HepG2 (cell line): ENCODE data around the gene MADCAM1. TPM values are rescaled to one million over a fixed set of nuclear protein-coding genes. Genes with fewer than 3 reads are reported as not detected.

Source experiments
- ARID4A ChIP-seq: sonication (generic); formaldehyde crosslinking; IDR thresholded peaks from 2 replicates; pipeline ENCODE4 v1.5.0; 2020; ENCODE audit warnings: mild to moderate bottlenecking, missing genetic modification reagents, borderline replicate concordance
- BORCS8-MEF2B ChIP-seq: sonication (generic); formaldehyde crosslinking; IDR thresholded peaks from 2 replicates; pipeline ENCODE4 v1.8.0; 2022; ENCODE audit warnings: mild to moderate bottlenecking, missing genetic modification reagents
- ELF3 ChIP-seq: IDR thresholded peaks from 2 replicates; pipeline ENCODE4 v1.6.1; 2016; ENCODE audit warnings: missing genetic modification reagents, missing compliant biosample characterization
- HDAC2 ChIP-seq: sonication (generic); formaldehyde crosslinking; IDR thresholded peaks from 2 replicates; pipeline ENCODE4 v1.4.0; 2020; ENCODE audit warnings: missing genetic modification reagents
- HNRNPLL ChIP-seq: fragments of 200-400 bp; formaldehyde crosslinking; IDR thresholded peaks from 2 replicates; pipeline ENCODE4 v1.6.1; 2017; ENCODE audit warnings: mild to moderate bottlenecking, low read depth, low read length; ENCODE audit not compliant: poor library complexity, severe bottlenecking
- MEF2D ChIP-seq: sonication (generic); formaldehyde crosslinking; IDR thresholded peaks from 2 replicates; pipeline ENCODE4 v1.5.1; 2020; ENCODE audit warnings: mild to moderate bottlenecking, missing genetic modification reagents
- NCOA2 ChIP-seq: sonication (generic); formaldehyde crosslinking; IDR thresholded peaks from 2 replicates; pipeline ENCODE4 v1.8.0; 2022; ENCODE audit warnings: inconsistent platforms
- RBM39 ChIP-seq: fragments of 200-400 bp; formaldehyde crosslinking; IDR thresholded peaks from one replicate; pipeline ENCODE4 v1.6.1; 2018; ENCODE audit warnings: antibody characterized with exemption, mild to moderate bottlenecking, low read depth, low read length; ENCODE audit not compliant: poor library complexity, severe bottlenecking
- SIN3A ChIP-seq: IDR thresholded peaks from 2 replicates; pipeline ENCODE4 v1.6.1; 2011; ENCODE audit warnings: low read depth, mild to moderate bottlenecking, control low read depth, low read length, borderline replicate concordance
- SSRP1 ChIP-seq: IDR thresholded peaks from 2 replicates; pipeline ENCODE4 v1.6.1; 2016; ENCODE audit warnings: control low read depth
- TGIF2 ChIP-seq: IDR thresholded peaks from 2 replicates; pipeline ENCODE4 v1.6.1; 2016; ENCODE audit warnings: control low read depth, missing compliant biosample characterization
- ZNF331 ChIP-seq: sonication (generic); formaldehyde crosslinking; IDR thresholded peaks from 2 replicates; pipeline ENCODE4 v1.4.0; 2020; ENCODE audit warnings: missing genetic modification reagents
- ZNF432 ChIP-seq: sonication (generic); formaldehyde crosslinking; IDR thresholded peaks from 2 replicates; pipeline ENCODE4 v1.5.0; 2020; ENCODE audit warnings: missing genetic modification reagents, mild to moderate bottlenecking, borderline replicate concordance
- ZNF740 ChIP-seq: sonication (generic); formaldehyde crosslinking; IDR thresholded peaks from 2 replicates; pipeline ENCODE4 v1.4.0; 2020; ENCODE audit warnings: missing genetic modification reagents
- polyA plus RNA-seq, 8 experiments: library from polyadenylated mRNA; depleted of rRNA in 3 of 8; stranded (reverse) in 7 of 8; unstranded in 1 of 8; fragments of >200 nt; fragmentation: Illumina TruSeq in 4 of 8; extraction: Trizol in 4 of 8; gene quantifications; 2 replicates each; pipeline versions ENCODE4 v1.2.1 to v1.2.3, GENCODE V29; 2011 to 2016; ENCODE audit warnings: low read depth in 4 of 8, missing spikeins in 1 of 8, mixed read lengths in 1 of 8; ENCODE audit not compliant: insufficient read depth in 1 of 8
- total RNA-seq, 5 experiments: library from RNA; depleted of rRNA; stranded (reverse); fragments of >200 nt; fragmentation: Illumina TruSeq; extraction: Trizol; gene quantifications; 2 replicates each; pipeline ENCODE4 v1.2.3, GENCODE V29; 2016; ENCODE audit warnings: low read depth in 1 of 5
- TF ChIP-seq, protein P1 (sequence below): sonication (generic); formaldehyde crosslinking; IDR thresholded peaks from 2 replicates; pipeline ENCODE4 v1.4.0; 2020; ENCODE audit warnings: missing genetic modification reagents, borderline replicate concordance
- TF ChIP-seq, protein P2 (sequence below): IDR thresholded peaks from 2 replicates; pipeline ENCODE4 v1.6.1; 2016; ENCODE audit warnings: low read depth
- TF ChIP-seq, protein P3 (sequence below): sonication (generic); formaldehyde crosslinking; IDR thresholded peaks from 2 replicates; pipeline ENCODE4 v1.5.1; 2020; ENCODE audit warnings: missing genetic modification reagents, mild to moderate bottlenecking, borderline replicate concordance

MADCAM1 gene
- total and polyA plus RNA-seq, 2 of the 13 experiments (the other 11 are each of a cell fraction or from before 2014, with no cell fraction given) = 0.29 to 0.33 TPM

DNA sequence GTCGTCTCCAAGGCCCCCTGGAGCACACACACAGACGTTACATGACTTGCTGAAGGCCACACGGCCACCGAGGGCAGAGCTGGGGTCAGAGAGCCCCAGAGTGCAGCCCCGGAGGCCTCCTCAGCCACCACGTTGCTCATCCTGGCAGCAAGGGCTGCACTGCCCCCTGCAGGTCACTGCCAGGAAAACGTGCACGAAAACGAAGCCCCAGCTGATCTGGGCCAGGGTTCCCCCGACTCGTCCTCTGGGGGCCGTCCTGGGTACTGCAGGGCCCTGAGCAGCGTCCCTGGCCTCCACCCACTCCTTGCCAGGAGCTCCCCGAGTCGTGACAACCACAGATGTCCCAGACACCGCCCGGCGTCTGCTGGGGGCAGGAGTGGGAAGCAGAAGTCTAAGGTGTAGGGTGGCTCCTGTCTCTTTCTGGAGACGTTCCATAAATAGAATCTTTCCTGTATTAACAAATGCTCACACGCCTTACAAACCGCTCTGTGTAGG, 14.4 kb downstream of the MADCAM1 start (continued):
- TF ChIP-seq SIN3A (0 out of 2 replicates have a peak, but pooled peaks have one; percentile 46), HDAC2 (peak; percentile 76; the same call in 1 of the 2 replicates), HNRNPLL (peak; percentile 35), SSRP1 (CRISPR knock-in tag) (0 out of 2 replicates have a peak, but pooled peaks have one; percentile 59), NCOA2 (CRISPR knock-in tag) (peak; percentile 45), ARID4A (CRISPR knock-in tag) (peak; percentile 81), ZNF331 (CRISPR knock-in tag) (peak; percentile 62; the same call in 1 of the 2 replicates), TGIF2 (CRISPR knock-in tag) (no peak), ZNF432 (no peak), MEF2D (CRISPR knock-in tag) (peak; percentile 35; the same call in 1 of the 2 replicates), RBM39 (no peak), ZNF740 (CRISPR knock-in tag) (peak; percentile 31; the same call in 1 of the 2 replicates), ELF3 (0 out of 2 replicates have a peak, but pooled peaks have one; percentile 13), BORCS8-MEF2B (CRISPR knock-in tag) (peak; percentile 64; the same call in 1 of the 2 replicates)
- TF ChIP-seq, protein P1, sequence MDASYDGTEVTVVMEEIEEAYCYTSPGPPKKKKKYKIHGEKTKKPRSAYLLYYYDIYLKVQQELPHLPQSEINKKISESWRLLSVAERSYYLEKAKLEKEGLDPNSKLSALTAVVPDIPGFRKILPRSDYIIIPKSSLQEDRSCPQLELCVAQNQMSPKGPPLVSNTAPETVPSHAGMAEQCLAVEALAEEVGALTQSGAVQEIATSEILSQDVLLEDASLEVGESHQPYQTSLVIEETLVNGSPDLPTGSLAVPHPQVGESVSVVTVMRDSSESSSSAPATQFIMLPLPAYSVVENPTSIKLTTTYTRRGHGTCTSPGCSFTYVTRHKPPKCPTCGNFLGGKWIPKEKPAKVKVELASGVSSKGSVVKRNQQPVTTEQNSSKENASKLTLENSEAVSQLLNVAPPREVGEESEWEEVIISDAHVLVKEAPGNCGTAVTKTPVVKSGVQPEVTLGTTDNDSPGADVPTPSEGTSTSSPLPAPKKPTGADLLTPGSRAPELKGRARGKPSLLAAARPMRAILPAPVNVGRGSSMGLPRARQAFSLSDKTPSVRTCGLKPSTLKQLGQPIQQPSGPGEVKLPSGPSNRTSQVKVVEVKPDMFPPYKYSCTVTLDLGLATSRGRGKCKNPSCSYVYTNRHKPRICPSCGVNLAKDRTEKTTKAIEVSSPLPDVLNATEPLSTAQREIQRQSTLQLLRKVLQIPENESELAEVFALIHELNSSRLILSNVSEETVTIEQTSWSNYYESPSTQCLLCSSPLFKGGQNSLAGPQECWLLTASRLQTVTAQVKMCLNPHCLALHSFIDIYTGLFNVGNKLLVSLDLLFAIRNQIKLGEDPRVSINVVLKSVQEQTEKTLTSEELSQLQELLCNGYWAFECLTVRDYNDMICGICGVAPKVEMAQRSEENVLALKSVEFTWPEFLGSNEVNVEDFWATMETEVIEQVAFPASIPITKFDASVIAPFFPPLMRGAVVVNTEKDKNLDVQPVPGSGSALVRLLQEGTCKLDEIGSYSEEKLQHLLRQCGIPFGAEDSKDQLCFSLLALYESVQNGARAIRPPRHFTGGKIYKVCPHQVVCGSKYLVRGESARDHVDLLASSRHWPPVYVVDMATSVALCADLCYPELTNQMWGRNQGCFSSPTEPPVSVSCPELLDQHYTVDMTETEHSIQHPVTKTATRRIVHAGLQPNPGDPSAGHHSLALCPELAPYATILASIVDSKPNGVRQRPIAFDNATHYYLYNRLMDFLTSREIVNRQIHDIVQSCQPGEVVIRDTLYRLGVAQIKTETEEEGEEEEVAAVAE (CRISPR knock-in tag) = peak; percentile 33; the same call in 1 of the 2 replicates
- TF ChIP-seq, protein P2, sequence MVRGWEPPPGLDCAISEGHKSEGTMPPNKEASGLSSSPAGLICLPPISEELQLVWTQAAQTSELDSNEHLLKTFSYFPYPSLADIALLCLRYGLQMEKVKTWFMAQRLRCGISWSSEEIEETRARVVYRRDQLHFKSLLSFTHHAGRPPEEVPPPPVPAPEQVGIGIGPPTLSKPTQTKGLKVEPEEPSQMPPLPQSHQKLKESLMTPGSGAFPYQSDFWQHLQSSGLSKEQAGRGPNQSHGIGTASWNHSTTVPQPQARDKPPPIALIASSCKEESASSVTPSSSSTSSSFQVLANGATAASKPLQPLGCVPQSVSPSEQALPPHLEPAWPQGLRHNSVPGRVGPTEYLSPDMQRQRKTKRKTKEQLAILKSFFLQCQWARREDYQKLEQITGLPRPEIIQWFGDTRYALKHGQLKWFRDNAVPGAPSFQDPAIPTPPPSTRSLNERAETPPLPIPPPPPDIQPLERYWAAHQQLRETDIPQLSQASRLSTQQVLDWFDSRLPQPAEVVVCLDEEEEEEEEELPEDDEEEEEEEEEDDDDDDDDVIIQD (CRISPR knock-in tag) = no peak
- TF ChIP-seq, protein P3, sequence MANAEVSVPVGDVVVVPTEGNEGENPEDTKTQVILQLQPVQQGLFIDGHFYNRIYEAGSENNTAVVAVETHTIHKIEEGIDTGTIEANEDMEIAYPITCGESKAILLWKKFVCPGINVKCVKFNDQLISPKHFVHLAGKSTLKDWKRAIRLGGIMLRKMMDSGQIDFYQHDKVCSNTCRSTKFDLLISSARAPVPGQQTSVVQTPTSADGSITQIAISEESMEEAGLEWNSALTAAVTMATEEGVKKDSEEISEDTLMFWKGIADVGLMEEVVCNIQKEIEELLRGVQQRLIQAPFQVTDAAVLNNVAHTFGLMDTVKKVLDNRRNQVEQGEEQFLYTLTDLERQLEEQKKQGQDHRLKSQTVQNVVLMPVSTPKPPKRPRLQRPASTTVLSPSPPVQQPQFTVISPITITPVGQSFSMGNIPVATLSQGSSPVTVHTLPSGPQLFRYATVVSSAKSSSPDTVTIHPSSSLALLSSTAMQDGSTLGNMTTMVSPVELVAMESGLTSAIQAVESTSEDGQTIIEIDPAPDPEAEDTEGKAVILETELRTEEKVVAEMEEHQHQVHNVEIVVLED (CRISPR knock-in tag) = peak; percentile 54; the same call in 1 of the 2 replicates
